WERI-Rb-1 (cell line): ENCODE measurements around the gene ENDOG.
"Not testable (repeated sequence)": the region's sequence is repeated elsewhere in the genome, so short reads cannot be mapped to it uniquely, and the experiment has no call there.

Experiments
- DNase-seq: peaks from one replicate; pipeline ENCODE4 v3.0.0-alpha.2; 2020
- H3K27ac ChIP-seq: fragments of 250-450 bp; sonication (Bioruptor Pico); 2 replicates; pipeline ENCODE4 v1.5.1; 2020; ENCODE audit warnings: mild to moderate bottlenecking, moderate library complexity
- H3K27me3 ChIP-seq: fragments of 250-450 bp; sonication (Bioruptor Pico); 2 replicates; pipeline ENCODE4 v1.5.1; 2021; ENCODE audit warnings: mild to moderate bottlenecking, low read depth, moderate library complexity; ENCODE audit not compliant: insufficient read depth, severe bottlenecking
- H3K36me3 ChIP-seq: fragments of 250-450 bp; sonication (Bioruptor Pico); 2 replicates; pipeline ENCODE4 v1.5.1; 2020; ENCODE audit warnings: mild to moderate bottlenecking, moderate library complexity
- H3K4me3 ChIP-seq: 2 replicates; pipeline ENCODE4 v1.5.1; 2011; ENCODE audit warnings: low read depth, mild to moderate bottlenecking, control low read depth, low read length
- H3K9me3 ChIP-seq: fragments of 250-450 bp; sonication (Bioruptor Pico); 2 replicates; pipeline ENCODE4 v1.5.1; 2021; ENCODE audit warnings: mild to moderate bottlenecking, moderate library complexity; ENCODE audit not compliant: severe bottlenecking
- TF ChIP-seq, protein P1 (sequence below): IDR thresholded peaks from 2 replicates; pipeline ENCODE4 v1.5.1; 2011; ENCODE audit warnings: low read depth, mild to moderate bottlenecking, control low read depth, inconsistent platforms, low read length

ENDOG gene

DNA sequence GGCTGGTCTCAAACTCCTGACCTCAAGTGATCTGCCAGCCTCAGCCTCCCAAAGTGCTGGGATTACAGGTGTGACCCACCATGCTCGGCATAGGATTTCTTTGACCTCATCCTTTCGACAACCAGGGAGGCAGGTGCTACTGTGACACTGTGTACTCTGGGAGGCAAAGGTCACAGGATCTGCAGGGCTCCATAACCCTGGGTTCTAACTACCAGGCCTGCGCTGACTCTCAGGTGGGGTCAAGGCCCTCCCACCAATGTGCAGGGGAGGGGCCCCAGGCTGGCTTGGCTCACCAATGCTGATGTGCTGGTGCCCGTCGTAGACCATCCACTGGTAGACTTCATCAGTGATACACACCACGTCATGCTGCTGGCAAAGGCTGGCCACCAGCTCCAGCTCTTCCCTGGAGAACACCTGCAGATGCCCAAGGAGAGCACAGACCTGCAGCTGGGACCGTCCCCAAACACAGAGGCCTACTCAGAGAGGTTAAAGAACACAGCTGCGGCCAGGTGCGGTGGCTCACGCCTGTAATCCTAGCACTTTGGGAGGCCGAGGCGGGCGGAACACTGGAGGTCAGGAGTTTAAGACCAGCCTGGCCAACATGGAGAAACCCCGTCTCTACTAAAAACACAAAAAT, 18.3 kb downstream of the ENDOG start:
- H3K36me3 ChIP-seq: peaks cover 32% of the 10 kb centered on the region
- H3K27ac ChIP-seq: no peak overlapping the region
- TF ChIP-seq, protein P1, sequence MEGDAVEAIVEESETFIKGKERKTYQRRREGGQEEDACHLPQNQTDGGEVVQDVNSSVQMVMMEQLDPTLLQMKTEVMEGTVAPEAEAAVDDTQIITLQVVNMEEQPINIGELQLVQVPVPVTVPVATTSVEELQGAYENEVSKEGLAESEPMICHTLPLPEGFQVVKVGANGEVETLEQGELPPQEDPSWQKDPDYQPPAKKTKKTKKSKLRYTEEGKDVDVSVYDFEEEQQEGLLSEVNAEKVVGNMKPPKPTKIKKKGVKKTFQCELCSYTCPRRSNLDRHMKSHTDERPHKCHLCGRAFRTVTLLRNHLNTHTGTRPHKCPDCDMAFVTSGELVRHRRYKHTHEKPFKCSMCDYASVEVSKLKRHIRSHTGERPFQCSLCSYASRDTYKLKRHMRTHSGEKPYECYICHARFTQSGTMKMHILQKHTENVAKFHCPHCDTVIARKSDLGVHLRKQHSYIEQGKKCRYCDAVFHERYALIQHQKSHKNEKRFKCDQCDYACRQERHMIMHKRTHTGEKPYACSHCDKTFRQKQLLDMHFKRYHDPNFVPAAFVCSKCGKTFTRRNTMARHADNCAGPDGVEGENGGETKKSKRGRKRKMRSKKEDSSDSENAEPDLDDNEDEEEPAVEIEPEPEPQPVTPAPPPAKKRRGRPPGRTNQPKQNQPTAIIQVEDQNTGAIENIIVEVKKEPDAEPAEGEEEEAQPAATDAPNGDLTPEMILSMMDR: no peak

DNA sequence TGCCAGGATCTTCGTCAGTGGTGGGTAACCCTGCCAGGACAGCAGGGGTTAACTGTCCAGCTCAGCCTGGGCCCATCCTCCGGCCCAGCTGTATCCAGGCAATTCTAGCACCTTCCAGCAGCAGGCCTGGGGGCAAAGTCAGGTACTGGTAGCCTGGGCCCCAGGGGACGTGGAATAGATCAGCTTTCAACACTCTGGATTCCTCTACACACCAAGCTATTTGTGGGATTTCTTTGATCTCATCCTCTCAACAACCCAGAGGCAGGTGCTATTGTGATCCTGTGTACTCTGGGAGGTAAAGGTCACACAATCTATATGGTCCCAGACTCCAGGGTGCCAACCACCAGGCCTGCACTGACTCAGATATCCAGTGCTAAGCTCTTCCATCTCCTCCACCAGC, 20.0 kb downstream of the ENDOG start:
- Histone ChIP-seq H3K27ac (no peak overlapping the region), H3K36me3 (peaks cover 21% of the 10 kb centered on the region), H3K27me3 (no peaks in the 10 kb centered on the region), H3K9me3 (no peaks in the 10 kb centered on the region), H3K4me3 (no peak overlapping the region)
- TF ChIP-seq, protein P1: no peak
- DNase-seq: no peak

More for the DNA sequence above, 18.3 kb downstream of the ENDOG start:
- no peak for DNase-seq
- Histone ChIP-seq H3K4me3 (no peak overlapping the region), H3K9me3 (no peaks in the 10 kb centered on the region), H3K27me3 (no peaks in the 10 kb centered on the region)

DNA sequence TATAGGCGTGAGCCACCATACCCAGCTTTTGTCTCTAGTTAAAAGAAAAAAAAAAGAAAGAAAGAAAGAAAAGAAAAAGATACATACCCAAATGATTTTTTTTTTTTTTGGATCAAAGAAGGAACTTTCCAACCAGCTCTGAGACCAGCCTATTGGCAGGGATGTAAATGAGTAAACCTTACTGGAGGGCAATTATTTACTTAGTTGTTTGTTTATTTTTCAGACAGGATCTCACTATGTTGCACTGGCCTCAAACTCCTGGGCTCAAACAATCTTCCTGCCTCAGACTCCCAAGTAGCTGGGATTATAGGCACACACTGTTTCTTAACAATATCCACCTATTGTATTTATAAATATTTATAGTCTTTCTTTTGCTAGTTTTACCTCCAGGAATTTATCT, 22.2 kb downstream of the ENDOG start:
- Histone ChIP-seq H3K36me3 (peaks cover 12% of the 10 kb centered on the region), H3K27ac (no peak overlapping the region), H3K4me3 (no peak overlapping the region), H3K9me3 (no peaks in the 10 kb centered on the region), H3K27me3 (no peaks in the 10 kb centered on the region)
- TF ChIP-seq, protein P1: no peak
- DNase-seq: no peak

GRCh38 chr9:128841694-128842492, 23.6 kb downstream of the ENDOG start:
- no peaks in the 10 kb centered on the region for H3K27me3 ChIP-seq
- DNase-seq: no peak
- no peaks in the 10 kb centered on the region for H3K9me3 ChIP-seq
- no peak overlapping the region for H3K27ac ChIP-seq
- peaks cover 8% of the 10 kb centered on the region for H3K36me3 ChIP-seq
- TF ChIP-seq, protein P1: no peak
- no peak overlapping the region for H3K4me3 ChIP-seq

DNA sequence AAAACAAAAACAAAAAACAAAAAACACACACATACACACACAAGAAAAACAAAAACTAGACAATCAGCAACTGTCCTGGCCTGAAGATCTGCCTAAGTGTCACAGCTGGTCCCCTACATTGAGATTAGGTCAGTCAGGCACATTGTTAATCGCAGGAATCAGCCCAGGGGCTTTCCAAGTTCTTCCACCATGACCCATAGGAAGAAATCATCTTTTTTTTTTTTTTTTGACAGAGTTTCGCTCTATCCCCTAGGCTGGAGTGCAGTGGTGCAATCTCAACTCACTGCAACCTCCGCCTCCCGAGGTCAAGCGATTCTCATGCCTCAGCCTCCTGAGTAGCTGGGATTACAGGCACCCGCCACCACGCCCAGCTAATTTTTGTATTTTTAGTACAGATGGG, 24.9 kb downstream of the ENDOG start:
- H3K27me3 ChIP-seq, H3K4me3 ChIP-seq, DNase-seq, H3K9me3 ChIP-seq, H3K27ac ChIP-seq, H3K36me3 ChIP-seq: not testable (repeated sequence)

- no peaks in the 10 kb centered on the region for H3K27me3 ChIP-seq
- TF ChIP-seq, protein P1: peak; percentile 83
- DNase-seq: peak; percentile 81
- H3K27ac ChIP-seq: peak overlapping the region; percentile 56
- H3K9me3 ChIP-seq: no peaks in the 10 kb centered on the region
- H3K36me3 ChIP-seq: peaks cover 4% of the 10 kb centered on the region
- no peak overlapping the region for H3K4me3 ChIP-seq
These were observed 27.1 kb downstream of the ENDOG start for GRCh38 chr9:128845186-128845931.
